Brain microvascular endothelial cell (primary cell): ENCODE data around the gene OASL.

Experiments
- DNase-seq: peaks from one replicate; pipeline ENCODE4 v3.0.0-alpha.2; 2020
- H3K27ac ChIP-seq: fragments of 250-450 bp; sonication (Bioruptor Pico); 2 replicates; pipeline ENCODE4 v1.5.1; 2020; ENCODE audit warnings: mild to moderate bottlenecking, moderate library complexity
- H3K27me3 ChIP-seq: fragments of 250-450 bp; sonication (Bioruptor Pico); replicated peaks from 2 replicates; pipeline ENCODE4 v1.5.1; 2020; ENCODE audit warnings: mild to moderate bottlenecking
- H3K36me3 ChIP-seq: fragments of 250-450 bp; sonication (Bioruptor Pico); replicated peaks from 2 replicates; pipeline ENCODE4 v1.5.1; 2020; ENCODE audit warnings: mild to moderate bottlenecking
- H3K4me3 ChIP-seq: 2 replicates; pipeline ENCODE4 v1.5.1; 2011; ENCODE audit warnings: low read depth, mild to moderate bottlenecking, control low read depth, low read length, moderate library complexity
- in situ Hi-C: cut with HindIII; loops from 2 replicates; pipeline ENCODE4 v1.10.0; 2017; ENCODE audit warnings: low sequenced_read_pairs, low pct_ligation_motif_present
- TF ChIP-seq, protein P1 (sequence below): IDR thresholded peaks from 2 replicates; pipeline ENCODE4 v1.5.1; 2011; ENCODE audit warnings: low read depth, mild to moderate bottlenecking, moderate library complexity, low read length, control low read depth, inconsistent platforms; ENCODE audit errors: missing control alignments

OASL gene

GRCh38 chr12:121060149-121061001 is 21.3 kb upstream of the OASL start:
- Histone ChIP-seq H3K36me3 (no peaks in the 10 kb centered on the region), H3K27me3 (no peaks in the 10 kb centered on the region), H3K27ac (no peak overlapping the region), H3K4me3 (peak overlapping the region; percentile 35)
- in situ Hi-C loops, result no loop called here
- TF ChIP-seq, protein P1, sequence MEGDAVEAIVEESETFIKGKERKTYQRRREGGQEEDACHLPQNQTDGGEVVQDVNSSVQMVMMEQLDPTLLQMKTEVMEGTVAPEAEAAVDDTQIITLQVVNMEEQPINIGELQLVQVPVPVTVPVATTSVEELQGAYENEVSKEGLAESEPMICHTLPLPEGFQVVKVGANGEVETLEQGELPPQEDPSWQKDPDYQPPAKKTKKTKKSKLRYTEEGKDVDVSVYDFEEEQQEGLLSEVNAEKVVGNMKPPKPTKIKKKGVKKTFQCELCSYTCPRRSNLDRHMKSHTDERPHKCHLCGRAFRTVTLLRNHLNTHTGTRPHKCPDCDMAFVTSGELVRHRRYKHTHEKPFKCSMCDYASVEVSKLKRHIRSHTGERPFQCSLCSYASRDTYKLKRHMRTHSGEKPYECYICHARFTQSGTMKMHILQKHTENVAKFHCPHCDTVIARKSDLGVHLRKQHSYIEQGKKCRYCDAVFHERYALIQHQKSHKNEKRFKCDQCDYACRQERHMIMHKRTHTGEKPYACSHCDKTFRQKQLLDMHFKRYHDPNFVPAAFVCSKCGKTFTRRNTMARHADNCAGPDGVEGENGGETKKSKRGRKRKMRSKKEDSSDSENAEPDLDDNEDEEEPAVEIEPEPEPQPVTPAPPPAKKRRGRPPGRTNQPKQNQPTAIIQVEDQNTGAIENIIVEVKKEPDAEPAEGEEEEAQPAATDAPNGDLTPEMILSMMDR, result peak; percentile 69
- DNase-seq, result peak; percentile 24

DNA sequence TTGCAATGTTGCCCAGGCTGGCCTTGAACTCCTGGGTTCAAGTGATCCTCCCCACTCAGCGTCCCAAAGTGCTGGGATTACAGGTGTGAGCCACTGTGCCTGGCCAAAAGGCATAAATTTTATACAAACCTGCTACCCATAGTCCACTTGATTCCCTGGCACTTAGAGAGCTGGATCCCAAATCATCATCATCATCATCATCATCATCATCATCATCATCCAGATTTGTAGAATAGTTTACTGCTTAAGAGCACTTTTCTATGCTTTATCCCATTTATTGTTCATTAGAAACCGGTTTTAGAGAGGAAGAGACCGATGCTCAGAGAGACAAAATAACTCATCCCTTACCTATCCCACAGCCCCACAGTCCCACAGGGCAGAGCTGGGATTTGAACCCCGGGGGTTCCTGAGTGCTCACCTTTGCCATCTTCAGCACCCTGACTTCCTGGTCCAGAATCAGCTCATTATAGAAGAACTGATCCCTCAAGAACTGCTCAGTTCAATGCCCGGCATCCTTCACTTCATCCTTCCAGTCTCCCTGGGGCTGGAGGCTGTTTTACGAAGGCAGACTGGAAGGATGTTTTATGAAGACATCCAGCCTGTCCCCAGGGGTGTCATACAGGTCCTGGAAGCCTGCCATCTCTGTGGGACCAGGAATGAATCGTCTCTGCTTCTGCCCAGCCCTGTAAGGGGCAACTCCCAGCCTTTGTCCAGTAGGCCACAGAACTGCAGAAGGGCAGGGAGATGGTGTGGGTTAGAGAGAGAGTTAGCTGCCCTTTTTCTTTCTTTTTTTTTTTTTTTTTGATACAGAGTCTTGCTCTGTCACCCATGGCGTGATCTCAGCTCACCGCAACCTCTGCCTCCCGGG is 20.2 kb upstream of the OASL start:
- no peaks in the 10 kb centered on the region for H3K36me3 ChIP-seq
- TF ChIP-seq, protein P1, result no peak
- in situ Hi-C loops, result no loop called here
- no peak overlapping the region for H3K4me3 ChIP-seq
- no peak overlapping the region for H3K27ac ChIP-seq
- no peaks in the 10 kb centered on the region for H3K27me3 ChIP-seq
- DNase-seq, result no peak

DNA sequence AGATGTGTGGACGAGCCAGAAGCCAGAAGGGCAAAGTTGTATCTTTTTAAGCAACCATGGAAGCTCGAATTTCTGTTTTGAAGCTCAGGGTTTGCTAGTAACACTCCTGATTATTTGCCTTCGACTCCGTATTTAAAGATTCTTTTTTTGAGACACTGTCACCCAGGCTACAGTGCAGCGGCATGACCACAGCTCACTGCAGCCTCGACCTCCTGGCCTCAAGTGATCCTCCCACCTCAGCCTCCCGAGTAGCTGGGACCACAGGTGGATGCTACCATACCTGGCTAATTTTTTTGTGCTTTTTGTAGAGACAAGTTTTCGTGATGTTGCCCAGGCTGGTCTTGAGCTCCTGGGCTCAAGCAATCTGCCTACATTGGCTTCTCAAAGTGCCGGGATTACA is 18.7 kb upstream of the OASL start:
- TF ChIP-seq, protein P1, result no peak
- in situ Hi-C loops, result no loop called here
- Histone ChIP-seq H3K36me3 (no peaks in the 10 kb centered on the region), H3K4me3 (no peak overlapping the region), H3K27me3 (no peaks in the 10 kb centered on the region), H3K27ac (no peak overlapping the region)
- DNase-seq, result no peak

- no peaks in the 10 kb centered on the region for H3K27me3 ChIP-seq
- in situ Hi-C loops, result no loop called here
- H3K36me3 ChIP-seq, result no peaks in the 10 kb centered on the region
- no peak overlapping the region for H3K27ac ChIP-seq
- no peak overlapping the region for H3K4me3 ChIP-seq
- TF ChIP-seq, protein P1, result no peak
- DNase-seq, result no peak
Observed at GRCh38 chr12:121053706-121054105, 14.7 kb upstream of the OASL start.

GRCh38 chr12:121050725-121051124 is 11.7 kb upstream of the OASL start:
- H3K27me3 ChIP-seq, result no peaks in the 10 kb centered on the region
- DNase-seq, result peak; percentile 22
- TF ChIP-seq, protein P1, result no peak
- H3K36me3 ChIP-seq, result no peaks in the 10 kb centered on the region
- H3K4me3 ChIP-seq, result no peak overlapping the region
- no peak overlapping the region for H3K27ac ChIP-seq
- in situ Hi-C loops, result no loop called here
